Stimulated activated CD8-positive, alpha-beta memory T cell treated with anti-CD3 and anti-CD28 coated beads, Interleukin-15, amount 100 ng/mL, for 1 hour (primary cell): ENCODE results near the gene THYN1.
"Not testable (repeated sequence)": the region's sequence is repeated elsewhere in the genome, so short reads cannot be mapped to it uniquely, and the experiment has no call there.

Experiments
- DNase-seq: peaks from one replicate; pipeline ENCODE4 v3.0.0-alpha.2; 2020; ENCODE audit warnings: low read depth

Gene THYN1

DNA sequence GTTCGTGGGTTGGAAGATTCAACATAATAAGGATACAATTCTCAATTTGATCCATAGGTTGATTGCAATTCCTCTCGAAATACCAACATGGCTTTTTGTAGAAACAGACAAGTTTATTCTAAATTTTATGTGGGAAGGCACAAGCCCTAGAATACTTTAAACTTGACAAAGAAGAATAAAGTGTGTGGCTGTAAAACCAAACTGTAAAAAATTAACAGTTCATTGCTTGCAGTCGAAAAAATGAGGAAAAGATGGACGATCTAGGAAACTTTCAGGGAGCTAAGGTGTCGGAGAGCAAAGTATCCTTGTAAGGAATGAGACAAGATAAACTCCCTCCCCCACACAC is 22.0 kb upstream of the THYN1 start:
- no peak for DNase-seq

DNA sequence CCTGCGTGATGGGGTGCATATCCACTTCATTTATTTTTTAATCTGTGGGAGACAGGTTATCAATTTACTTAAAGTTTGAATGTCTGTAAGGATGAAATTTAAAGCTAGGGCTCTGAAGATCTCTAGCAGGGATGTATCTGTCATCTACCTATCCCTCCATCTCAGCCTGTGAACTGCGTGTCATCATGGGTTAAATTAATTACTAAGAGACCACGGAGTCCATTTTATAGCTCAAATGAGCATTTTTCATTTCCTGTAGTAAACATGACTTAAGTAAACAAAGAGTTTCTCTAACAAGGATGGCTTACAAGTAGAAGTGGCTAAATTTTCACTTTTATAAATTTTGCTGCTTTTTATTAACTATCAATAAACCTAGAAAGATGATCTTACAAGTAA is 20.2 kb upstream of the THYN1 start:
- no peak for DNase-seq

DNA sequence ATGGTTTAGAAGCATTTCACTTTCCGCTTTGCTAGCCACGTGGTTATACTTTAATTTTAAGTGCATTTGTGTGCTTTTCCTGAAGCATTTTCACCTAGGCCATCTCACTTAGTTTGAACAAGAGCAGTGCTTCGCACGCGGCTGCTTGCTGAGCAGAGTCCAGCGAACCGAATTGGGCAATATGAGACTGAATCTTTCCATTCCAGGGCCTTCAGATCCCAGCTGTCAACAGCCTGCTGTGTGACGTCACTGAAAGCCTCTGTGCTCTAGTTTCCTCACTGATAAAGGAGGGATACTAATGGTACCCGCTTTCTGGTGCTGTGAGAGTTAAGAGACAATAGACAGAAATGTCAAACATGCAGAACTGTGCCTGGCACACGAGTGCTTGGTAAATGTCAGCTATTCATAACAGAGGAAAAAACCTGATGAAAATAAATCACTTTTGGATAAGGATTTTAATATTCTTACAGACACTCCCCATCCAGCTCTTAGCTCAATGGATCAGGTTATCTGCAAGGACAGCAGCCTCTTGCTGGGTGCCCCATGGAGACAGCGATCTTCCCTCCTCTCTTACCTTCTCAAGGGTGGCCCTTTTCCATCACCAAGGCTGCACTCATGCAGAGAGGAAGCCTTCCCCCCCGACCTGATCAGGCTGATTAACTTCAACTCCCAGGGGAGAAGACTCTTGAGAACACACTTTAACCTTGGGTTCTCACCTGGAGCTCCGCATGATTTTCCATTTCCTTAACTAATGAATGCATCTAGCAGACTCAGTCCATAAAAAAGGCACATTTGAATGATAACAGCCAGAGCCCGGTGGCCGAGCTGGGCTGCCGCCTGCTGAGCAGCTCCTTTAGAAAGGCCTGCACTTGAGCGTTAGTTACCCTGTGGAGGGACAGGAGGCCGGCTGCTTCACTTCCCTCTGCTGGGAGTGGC is 19.5 kb upstream of the THYN1 start:
- DNase-seq, result no peak

DNA sequence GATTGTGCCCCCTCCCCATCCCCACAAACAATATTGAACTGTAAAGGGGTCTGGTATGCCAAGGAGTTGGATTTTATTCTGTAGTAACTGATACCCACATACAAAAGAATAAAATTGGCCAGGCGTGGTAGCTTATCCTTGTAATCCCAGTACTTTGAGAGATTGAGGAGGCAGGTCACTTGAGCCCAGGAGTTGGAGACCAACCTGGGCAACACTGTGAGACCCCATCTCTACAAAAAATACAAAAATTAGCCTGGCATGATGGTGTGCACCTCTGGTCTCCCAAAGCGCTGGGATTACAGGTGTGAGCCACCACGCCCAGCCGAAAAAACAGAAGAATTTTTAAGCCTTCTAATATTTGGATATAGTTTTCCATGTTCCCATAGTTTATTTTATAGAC is 18.8 kb upstream of the THYN1 start:
- DNase-seq, result no peak

DNA sequence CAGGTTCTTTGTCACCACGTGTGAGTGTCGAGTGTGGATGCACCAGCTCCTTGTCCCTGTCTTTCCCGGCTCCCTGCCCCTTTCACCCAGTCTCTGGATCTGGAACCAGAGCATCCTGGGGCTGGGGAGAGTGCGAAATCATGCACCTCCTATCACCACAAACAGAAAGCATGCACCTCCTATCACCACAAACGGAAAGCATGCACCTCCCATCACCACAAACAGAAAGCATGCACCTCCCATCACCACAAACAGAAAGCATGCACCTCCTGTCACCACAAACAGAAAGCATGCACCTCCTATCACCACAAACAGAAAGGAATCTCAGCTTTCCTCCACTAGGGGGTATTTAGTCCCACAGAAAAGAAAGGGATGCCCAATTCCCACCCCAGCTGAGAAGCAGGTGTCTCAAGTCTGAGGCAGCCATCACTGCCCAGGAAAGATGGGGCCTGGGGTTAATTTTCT is 17.1 kb upstream of the THYN1 start:
- no peak for DNase-seq

DNA sequence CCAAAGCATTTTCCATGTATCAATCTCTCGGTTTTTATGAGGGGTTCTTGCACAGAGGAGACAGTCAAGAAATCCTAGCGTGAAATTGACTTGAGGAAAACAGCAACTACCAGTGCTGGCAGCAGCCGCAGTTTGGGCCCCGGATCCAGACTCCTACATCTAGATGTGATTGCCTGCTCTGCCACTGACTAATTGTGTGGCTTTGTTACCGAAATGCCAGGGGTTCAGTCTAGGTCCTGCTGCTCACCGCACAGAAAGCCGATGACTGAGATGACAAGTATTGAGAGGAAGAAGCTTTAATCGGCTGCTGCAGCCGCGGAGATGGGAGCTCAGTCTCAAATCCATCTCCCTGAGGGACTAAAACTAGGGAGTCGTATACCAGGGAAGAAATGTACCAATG is 14.8 kb upstream of the THYN1 start:
- no peak for DNase-seq

DNA sequence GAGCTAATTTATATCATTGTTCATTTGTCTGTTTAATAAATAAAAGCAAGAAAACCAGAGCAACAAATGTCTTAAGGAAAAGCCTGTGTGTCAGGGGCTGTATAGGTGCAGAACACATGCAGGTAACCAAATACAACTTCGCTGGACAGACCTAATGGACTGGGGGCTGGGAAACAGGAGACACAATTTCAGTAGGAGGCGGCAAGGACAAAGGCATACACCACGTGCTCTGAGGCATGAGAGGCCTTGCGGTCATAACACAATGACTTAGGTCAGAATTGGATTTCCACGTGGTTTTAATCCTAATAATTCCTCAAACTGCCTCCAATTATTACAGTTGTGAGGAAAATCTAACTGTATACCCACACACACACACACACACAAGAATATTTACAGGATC is 14.3 kb upstream of the THYN1 start:
- DNase-seq, result no peak

DNA sequence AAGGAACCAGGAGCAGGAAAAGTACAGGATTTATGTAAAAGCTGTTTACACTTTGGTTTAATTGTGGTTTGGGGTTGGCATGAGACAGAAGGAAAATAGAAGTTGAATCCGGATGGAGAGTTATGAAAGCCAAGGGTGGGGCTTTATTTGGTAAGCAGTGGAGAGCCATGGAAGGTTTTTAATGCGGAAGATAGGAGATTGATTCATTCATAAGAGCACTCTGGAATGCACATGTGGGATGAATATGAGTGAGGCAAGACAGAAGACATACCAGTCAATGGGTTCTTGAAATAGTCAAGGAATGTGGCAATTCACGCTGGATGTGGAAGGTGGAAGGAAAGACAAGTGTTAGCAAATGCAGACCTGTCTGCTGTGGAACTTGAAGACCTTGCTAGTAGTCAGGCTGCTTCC is 13.7 kb upstream of the THYN1 start:
- DNase-seq, result no peak

DNA sequence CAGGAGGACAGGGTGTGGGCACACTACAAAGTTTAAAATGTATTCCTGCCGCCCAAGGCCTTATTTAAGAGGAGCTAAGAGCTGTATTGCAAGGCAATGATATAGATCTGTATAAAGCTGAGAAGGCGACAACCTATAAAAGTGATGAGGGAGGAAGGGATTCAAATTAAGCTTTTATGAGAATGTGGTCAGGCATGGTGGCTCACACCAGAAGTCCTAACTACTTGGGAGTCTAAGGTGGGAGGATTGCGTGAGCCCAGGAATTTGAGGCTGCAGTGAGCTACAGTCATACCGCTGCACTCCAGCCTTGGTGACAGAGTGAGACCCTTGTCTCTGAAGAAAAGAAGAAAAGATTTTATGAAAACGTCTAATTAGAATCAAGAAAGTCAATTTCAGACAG is 13.3 kb upstream of the THYN1 start:
- DNase-seq, result no peak

DNA sequence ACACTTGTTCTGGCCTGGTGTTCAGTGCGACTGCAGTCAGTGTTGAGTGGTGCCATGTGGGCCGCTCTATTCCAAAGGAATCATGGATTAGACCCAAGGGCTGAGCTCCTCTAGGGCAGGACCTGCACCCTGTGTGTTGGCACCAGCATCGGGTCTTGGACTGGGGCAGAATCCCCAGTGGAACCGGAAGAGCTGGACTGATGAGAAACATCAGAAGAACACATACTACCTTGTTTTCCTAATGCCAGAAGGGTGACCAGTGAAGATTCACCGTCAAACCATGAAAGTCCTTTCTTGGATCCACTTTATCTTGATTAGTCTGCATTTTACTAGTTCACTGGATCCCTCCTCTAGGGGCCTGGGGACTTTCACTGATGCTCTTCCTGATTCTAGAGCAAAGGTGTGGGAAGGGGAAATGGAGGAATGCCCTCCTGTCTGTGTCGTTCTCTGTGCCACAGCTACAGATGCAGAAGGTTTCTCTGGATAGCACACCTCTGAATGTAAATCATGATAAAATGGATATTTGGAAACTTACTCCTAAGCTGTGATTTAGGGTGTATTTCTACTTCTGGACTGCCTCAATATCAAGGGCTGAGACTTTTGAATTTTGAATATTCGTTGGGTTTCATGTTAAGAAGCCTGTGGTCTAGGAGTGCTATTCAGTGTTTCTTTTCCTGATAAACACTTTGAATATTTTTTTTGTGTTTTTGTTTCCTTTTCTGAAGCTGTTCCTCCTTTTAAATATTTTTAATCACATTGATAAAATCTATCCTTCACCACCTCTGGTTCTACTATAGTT is 12.0 kb upstream of the THYN1 start:
- no peak for DNase-seq

DNA sequence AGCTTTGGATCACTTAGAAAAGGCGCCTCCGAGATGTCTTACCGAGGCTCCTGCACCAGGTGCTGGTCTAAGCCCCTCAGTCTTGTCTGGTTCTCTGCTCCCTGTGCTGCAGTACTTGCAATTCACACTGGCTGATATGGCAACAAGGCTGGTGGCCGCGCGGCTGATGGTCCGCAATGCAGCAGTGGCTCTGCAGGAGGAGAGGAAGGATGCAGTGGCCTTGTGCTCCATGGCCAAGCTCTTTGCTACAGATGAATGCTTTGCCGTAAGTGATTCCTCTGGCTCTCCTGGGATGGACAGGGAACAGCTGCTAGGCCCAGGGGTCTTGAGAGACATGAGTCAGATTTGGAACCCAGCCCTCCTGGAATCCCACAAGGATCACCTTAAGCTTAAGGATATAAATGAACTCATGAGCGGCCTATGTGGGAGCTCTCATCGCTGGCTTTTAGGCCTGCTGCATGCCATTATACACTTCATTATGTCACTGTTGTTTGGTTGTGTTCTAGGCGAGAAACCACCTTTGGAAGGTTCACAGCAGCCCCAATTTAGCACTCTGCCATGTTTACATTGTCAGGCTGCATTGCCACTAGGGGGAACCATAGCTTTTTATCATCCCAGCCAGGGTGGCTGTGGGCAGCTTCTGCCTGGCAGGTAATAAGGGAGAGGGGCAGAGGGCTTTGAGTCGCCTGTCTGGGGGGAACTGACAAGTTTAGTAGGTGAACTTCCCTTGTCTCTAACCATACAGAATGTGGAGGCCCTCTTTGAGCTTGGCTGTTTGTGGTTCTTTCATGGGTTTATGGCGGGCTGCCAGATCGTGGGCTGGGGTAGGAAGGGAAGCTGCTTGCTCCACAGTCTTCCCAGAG is 8.7 kb upstream of the THYN1 start:
- DNase-seq, result no peak

DNA sequence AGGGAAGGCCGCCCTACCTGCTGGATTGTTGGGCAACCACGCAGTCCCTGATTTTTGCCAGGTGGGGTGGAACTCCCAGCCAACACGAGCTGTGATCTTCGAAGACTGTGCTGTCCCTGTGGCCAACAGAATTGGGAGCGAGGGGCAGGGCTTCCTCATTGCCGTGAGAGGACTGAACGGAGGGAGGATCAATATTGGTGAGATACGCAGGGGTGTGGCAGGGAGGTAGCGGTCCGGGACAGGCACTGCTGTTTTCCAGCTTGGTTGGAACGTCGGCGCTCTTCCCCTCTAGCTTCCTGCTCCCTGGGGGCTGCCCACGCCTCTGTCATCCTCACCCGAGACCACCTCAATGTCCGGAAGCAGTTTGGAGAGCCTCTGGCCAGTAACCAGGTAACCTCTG is 7.8 kb upstream of the THYN1 start:
- DNase-seq, result no peak

DNA sequence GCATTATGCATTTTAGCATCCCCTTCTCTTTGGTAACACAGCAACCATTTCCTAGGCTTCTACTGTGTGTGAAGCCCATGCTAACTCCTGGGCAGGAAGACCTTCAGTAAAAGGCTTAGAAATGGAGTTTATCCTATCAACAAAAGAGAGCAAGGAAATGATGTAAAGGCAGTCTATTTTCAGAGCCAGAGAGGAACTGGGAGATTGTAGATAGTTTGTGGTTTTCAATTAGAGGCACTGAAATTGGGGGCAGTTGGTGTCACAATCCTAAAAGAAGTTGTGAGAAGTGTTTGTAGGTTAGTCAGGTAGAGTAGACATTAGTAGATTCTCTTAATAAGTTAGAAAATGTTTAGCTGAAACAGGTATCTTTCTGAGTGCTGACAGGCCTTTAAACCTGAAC is 7.4 kb upstream of the THYN1 start:
- no peak for DNase-seq

DNA sequence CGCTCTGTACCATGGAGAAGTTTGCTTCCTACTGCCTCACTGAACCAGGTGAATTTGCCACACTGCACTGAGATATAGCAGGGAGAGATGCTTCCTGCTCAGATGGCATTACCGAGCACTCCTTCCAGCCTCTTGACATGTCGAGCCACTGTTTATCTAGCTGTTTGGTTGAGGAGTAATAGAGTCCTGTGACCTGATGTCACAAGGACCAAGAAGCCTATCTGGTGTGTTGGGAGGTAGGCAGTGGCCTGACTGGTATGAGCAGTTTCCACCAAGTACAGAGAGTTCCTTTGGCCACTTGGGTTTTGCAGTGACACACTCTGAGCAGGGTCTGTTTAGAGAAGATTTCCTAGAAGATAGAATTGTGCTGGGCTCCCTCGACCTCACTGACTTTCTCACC is 5.4 kb upstream of the THYN1 start:
- DNase-seq, result no peak

DNA sequence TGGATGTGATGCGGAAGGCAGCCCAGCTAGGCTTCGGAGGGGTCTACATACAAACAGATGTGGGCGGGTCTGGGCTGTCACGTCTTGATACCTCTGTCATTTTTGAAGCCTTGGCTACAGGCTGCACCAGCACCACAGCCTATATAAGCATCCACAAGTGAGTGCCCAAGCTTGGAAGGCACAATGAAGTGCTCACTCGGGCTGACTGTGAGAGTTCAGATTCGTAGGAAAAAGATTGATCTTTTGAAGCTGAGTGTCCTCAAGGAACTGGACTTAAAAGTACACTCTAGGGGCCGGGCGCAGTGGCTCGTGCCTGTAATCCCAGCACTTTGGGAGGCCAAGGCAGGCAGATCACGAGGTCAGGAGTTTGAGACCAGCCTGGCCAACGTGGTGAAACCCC is 3.9 kb upstream of the THYN1 start:
- no peak for DNase-seq

DNA sequence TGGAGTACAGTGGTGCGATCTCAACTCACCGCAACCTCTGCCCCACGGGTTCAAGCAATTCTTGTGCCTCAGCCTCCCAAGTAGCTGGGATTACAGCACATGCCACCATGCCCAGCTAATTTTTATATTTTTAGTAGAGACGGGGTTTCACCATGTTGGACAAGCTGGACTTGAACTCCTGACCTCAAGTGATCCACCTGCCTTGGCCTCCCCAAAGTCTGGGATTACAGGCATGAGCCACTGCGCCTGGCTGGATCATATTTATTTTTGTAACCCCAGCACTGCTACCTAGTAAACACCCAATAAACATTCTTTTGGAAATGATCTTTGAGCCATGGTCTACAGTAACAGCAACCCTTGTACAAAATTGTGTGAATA is 2.0 kb upstream of the THYN1 start:
- DNase-seq, result not testable (repeated sequence)

DNA sequence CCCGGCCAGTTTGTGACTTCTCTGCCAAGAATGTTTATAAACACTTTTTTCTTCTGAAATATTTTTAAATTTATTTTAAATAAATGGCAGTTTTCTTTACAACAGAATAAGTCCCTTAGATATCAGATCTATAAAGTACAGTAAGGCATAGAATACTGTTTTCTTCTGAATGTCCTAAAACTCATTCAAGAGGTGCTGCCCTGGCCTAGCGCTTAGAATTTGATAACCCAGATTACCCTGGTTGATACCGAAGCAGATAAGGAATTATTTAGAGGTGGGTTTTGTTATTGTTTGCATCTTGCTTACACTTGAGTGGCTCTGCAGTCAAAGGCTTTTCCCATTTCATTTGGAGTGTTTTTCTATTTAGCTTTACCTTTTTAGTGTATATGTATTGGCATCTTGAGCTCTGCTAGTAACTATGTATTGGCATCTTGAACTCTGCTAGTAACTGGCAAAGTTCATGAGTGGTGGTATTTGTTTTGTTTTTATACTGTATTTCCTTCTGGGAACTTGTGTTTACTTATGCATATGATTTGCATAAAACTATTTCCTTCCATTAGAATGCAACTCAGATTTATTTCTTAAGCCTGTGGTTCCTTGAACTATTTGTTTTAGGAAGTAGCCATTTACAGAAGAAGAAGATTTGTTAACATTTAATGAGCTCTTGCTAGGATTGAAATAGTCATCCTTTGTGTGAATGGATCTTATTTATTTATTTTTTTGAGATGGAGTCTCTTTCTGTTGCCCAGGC is 1.5 kb upstream of the THYN1 start:
- DNase-seq, result no peak

DNA sequence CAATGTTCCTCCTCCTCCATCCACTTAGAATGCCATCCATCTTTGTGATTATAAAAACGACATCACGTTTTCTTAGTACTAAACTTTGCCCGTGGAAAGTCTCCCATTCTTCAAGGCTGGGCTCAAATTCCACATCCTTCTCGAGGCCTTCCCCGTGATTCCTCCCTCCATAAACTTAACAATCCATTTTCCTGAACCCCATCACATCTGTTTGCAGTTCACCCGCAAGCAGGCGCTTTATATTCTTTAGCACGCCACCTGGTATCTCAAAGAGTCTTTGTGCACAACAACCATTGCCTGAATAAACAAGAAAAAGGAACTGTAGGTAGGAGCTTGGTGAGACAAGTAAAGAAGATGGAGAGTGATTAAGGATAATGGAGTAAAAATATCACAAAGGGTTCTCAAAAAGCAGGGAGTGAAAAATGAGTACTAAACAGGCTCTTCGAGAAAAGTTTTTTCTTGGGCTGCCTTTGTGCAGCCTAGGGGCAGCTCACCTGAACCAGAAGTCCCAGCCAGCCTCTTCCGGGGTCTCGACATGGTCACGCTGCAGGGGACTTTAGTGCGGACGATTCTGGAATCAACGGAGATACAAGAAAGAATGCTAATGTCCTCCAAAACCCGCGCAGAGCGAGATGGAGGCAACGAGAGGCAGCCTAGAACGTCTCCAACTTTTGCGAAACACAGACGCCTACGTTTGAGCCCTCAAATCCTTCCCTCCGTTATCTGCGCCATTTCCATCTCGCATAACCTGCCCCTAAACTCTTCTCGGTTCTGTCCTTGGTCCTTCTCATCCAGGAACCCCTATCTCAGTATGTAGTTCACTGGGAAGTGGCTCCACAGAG is 585 bp downstream of the THYN1 start:
- DNase-seq, result no peak

DNA sequence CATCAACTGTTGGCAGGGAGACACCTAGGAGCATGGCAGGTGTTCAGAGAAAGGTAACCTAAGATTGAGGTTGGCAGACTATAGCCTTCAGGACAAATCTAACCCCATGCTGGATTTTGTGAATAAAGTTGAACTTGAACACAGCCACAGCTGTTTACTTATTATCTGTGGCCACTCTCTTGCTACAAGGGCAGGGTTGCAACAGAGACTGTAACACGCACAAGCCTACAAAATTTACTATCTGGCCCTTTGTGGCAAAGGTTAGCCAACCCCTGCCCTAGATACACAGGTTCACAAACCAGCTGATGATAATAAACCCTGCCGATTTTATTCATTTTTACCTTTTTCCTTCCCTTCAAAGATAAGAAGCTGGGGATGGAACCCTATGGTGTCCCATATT is 2.5 kb downstream of the THYN1 start:
- DNase-seq, result no peak

DNA sequence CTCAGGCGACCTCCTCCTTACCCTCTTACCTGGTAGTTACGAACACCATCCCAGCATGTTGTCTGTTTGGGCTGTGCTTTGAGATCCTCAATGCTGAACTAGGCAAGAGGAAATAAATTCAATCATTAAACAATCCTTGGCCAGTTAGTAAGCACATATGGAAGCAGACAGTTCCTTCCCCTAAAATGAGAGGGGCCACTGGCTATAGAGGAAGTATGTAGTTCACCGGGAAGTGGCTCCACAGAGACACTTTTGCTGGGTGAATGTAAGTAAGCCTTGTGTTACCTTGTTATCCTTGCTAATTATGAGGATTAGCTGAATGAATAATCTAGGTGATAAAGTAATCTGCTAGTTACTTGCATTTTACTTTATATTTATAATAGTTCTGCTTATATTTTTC is 2.9 kb downstream of the THYN1 start:
- no peak for DNase-seq
